Stimulated activated naive CD8-positive, alpha-beta T cell treated with anti-CD3 and anti-CD28 coated beads, Interleukin-15, Interleukin-2, amounts not matched to agents 100 ng/mL and 50 ng/mL, for 24 hours (primary cell): ENCODE measurements around the gene ATAD2B.
"Not testable (repeated sequence)": the region's sequence is repeated elsewhere in the genome, so short reads cannot be mapped to it uniquely, and the experiment has no call there.

Experiments used
- H3K27ac Mint-ChIP-seq: one replicate; pipeline ENCODE4 v1.8.0; 2021; ENCODE audit warnings: mild to moderate bottlenecking, mixed read lengths
- H3K27me3 Mint-ChIP-seq: one replicate; pipeline ENCODE4 v1.8.0; 2021; ENCODE audit warnings: mixed read lengths
- H3K36me3 Mint-ChIP-seq: one replicate; pipeline ENCODE4 v1.8.0; 2021; ENCODE audit warnings: low read depth, mixed read lengths
- H3K4me1 Mint-ChIP-seq: one replicate; pipeline ENCODE4 v1.8.0; 2021; ENCODE audit warnings: low read depth, mixed read lengths
- H3K4me3 Mint-ChIP-seq: one replicate; pipeline ENCODE4 v1.8.0; 2021; ENCODE audit warnings: mild to moderate bottlenecking, mixed read lengths
- H3K9me3 Mint-ChIP-seq: one replicate; pipeline ENCODE4 v1.8.0; 2021; ENCODE audit warnings: mixed read lengths

The ATAD2B gene

DNA sequence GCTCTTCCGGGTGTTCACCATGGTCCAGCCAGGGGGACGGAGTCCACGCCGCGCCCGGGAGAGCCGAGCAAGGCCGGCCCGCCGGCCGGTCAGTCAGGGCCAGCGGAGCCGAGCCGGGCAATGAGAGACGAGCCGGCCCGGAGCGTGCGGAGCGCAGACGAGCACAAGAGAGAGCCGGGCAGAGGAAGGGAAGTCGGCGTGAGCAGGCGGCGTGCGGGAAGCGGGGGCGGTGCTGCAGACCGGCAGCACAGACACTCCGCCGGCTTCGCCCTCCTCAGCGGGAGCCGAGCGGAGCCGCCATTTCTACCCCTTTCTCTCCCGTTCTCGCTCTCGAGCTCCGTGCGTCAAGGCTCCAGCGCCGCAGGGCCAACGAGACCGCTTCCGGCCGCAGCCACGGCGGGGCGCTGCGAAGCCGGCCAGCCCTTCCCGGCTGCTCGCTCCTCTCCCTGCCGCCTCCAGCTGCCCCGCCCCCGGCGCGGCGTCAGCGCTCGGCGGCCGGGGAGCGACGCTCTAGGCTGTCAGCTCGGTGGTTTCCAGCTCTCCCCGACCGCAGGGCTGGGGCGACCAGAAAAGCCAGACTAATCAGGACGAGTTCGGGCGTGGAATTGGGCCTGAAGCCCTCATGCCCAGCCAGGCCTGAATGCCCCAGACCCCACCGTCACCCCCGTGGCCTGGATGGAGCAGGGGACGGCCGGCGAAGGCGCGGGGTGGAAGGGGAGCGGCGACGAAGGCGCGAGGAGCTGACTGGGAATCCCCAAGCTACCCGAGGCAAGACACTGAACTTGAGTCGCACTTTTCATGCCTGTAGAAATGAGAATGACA lies at the start of gene ATAD2B:
Gene ATAD2B (minus strand): TSS at position 374 of the 822 bp plus-strand sequence. CDS start 353 bp downstream, at position 21.
- peak within 1 kb of the TSS; percentile 99 for H3K27ac Mint-ChIP-seq
- no peaks in the 10 kb centered on the region for H3K9me3 Mint-ChIP-seq
- peak within 1 kb of the TSS; percentile 95 for H3K4me3 Mint-ChIP-seq
- H3K27me3 Mint-ChIP-seq, result no peaks in the 10 kb centered on the region
- H3K36me3 Mint-ChIP-seq, result peaks cover 3% of the 10 kb centered on the region
- peaks cover 55% of the 10 kb centered on the region for H3K4me1 Mint-ChIP-seq

DNA sequence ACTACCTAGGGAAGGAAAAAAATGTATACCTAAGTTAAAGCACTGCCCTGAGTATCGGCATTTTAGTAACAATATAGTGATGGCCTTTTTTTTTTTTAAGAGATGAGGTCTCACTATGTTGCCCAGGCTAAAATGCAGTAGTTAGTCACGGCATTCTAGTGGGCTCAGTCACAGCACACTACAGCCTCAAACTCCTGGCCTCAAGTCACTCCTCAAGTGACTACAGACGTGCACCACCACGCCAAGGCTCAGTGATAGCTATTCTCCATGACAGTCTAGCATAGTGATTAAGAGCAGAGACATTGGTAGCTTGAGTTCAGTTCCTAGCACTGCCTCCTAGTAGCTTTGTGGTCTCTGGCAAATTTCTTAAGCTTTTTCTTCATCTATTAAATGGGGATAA lies 40.9 kb upstream of the ATAD2B start:
- Mint-ChIP-seq H3K9me3 (no peaks in the 10 kb centered on the region), H3K27me3 (no peaks in the 10 kb centered on the region), H3K27ac (no peak overlapping the region), H3K4me3 (no peak overlapping the region), H3K36me3 (peaks cover 11% of the 10 kb centered on the region), H3K4me1 (no peaks in the 10 kb centered on the region)

DNA sequence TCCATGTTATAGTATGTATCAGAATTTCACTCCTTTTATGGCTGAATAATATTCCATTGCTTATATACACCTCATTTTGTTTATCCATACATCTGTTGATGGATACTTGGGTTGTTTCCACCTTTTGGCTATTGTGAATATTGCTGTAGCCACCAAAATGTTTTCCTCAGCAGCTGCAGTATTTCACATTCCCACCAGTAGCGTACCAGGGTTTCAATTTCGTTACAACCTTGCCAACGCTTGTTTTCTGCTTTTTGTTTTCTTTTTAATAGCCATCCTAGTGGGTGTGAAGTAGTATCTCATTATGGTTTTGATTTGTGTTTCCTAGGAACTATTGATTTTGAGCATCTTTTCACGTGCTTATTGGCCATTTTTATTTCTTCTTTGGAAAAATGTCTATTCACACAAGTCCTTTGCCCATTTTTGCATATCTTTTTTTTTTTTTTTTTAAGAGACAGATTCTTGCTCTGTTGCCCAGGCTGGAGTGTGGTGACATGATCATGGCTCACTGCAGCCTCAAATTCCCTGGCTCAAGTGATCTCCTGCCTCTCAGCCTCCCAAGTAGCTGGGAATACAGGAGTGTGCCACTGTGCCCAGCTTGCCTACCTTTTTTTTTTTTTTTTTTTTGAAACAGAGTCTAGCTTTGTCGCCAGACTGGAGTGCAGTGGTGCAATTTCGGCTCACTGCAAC lies 27.5 kb upstream of the ATAD2B start:
- H3K36me3 Mint-ChIP-seq, result no peaks in the 10 kb centered on the region
- no peaks in the 10 kb centered on the region for H3K4me1 Mint-ChIP-seq
- no peak overlapping the region for H3K27ac Mint-ChIP-seq
- H3K4me3 Mint-ChIP-seq, result no peak overlapping the region
- H3K27me3 Mint-ChIP-seq, result no peaks in the 10 kb centered on the region
- no peaks in the 10 kb centered on the region for H3K9me3 Mint-ChIP-seq

DNA sequence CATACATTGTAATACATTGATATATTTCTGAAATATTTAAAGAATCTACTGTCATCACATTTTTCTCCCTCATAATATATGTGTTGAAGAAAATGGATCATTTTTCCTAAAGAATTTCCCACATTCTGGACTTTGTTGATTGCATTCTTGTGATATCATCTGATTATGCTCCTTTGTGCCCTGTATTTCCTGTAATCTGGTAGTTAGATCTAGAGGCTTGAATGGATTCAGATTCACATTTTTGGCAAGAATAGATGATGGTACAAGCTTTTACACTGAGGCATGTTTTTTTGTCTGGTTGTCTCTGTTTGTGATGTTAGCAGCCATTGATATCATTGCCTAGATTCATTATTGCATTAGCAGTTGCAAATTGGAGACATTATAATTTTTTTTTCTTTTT lies 26.7 kb upstream of the ATAD2B start:
- Mint-ChIP-seq H3K9me3 (no peaks in the 10 kb centered on the region), H3K27ac (no peak overlapping the region), H3K36me3 (no peaks in the 10 kb centered on the region), H3K27me3 (no peaks in the 10 kb centered on the region), H3K4me1 (no peaks in the 10 kb centered on the region), H3K4me3 (no peak overlapping the region)

DNA sequence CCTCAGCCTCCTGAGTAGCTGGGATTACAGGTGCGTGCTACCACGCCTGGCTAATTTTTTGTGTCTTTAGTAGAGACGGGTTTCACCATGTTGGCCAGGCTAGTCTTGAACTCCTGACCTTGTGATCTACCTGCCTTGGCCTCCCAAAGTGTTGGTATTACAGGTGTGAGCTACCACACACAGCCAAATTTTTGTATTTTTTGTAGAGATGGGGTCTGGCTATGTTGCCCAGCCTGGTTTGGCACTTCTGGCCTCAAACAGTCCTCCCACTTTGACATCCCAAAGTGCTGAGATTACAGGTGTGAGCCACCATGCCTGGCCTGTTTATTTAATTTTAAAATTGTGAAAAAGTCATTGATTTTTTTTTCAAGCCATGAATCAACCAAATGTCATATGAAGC lies 25.6 kb upstream of the ATAD2B start:
- H3K27ac Mint-ChIP-seq, H3K9me3 Mint-ChIP-seq, H3K4me3 Mint-ChIP-seq, H3K4me1 Mint-ChIP-seq, H3K36me3 Mint-ChIP-seq, H3K27me3 Mint-ChIP-seq: not testable (repeated sequence)

DNA sequence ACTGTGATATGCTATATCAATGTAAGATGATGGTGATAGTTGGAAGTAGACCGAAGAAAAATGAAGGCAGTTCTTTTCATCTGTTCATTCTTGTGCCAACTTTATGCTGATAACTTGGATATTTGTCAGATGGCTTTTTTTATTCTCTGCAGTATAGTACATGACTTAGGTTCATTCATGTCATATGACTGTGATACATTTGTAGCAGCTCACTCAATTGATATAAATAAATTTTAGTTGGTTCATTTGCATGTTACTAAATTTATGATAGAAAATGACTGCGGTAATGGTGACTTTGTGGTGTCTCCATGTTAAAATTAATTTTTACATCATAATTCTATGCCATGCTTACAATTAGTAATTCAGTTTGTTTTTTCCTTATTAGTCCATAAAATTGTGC lies 20.4 kb upstream of the ATAD2B start:
- H3K36me3 Mint-ChIP-seq, result peaks cover 9% of the 10 kb centered on the region
- H3K4me1 Mint-ChIP-seq, result peaks cover 3% of the 10 kb centered on the region
- H3K9me3 Mint-ChIP-seq, result no peaks in the 10 kb centered on the region
- H3K27ac Mint-ChIP-seq, result no peak overlapping the region
- H3K27me3 Mint-ChIP-seq, result no peaks in the 10 kb centered on the region
- H3K4me3 Mint-ChIP-seq, result no peak overlapping the region

DNA sequence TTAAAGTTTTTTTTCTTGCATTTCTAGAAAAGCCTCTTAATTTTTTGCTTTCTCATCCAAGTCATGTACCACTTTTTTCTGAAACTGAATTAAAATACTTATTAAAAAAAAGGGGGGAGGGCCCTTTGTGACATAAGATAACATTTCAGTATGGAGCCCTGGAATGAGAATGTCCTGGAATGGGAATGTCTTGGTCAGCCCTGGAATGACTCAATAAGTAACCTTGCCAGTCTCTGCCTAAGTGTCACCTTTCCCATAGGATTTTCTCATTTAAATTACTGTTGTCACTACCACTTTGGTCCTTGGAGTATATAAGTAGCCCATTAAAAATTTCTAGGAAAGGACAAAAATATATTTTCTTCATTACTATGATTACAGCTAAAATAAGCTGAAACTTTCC lies 18.1 kb upstream of the ATAD2B start:
- Mint-ChIP-seq H3K27ac (no peak overlapping the region), H3K36me3 (peaks cover 9% of the 10 kb centered on the region), H3K9me3 (no peaks in the 10 kb centered on the region), H3K27me3 (no peaks in the 10 kb centered on the region), H3K4me3 (no peak overlapping the region), H3K4me1 (peaks cover 17% of the 10 kb centered on the region)

DNA sequence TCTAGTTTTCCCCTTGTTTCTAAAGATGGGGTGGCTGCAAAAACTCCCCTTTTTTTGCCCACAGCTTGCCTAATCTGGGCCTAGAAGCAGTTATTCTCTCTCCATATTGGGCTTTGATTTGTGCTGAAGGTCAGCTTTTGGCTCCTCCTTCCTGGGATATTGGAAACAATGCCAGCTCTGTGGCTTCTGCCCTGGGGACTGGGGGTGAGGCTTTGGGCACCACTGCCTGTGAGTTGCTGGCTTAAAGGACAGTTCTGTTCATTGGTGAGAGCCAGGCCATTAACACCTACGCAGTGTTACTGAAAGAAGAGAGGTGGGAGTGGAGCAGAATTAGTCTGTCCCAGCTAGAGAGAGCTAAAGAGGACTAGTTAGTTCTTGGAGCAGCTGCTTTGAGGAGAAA lies 17.6 kb upstream of the ATAD2B start:
- H3K4me1 Mint-ChIP-seq, result peaks cover 18% of the 10 kb centered on the region
- no peak overlapping the region for H3K4me3 Mint-ChIP-seq
- H3K36me3 Mint-ChIP-seq, result peaks cover 9% of the 10 kb centered on the region
- no peaks in the 10 kb centered on the region for H3K27me3 Mint-ChIP-seq
- no peaks in the 10 kb centered on the region for H3K9me3 Mint-ChIP-seq
- no peak overlapping the region for H3K27ac Mint-ChIP-seq

DNA sequence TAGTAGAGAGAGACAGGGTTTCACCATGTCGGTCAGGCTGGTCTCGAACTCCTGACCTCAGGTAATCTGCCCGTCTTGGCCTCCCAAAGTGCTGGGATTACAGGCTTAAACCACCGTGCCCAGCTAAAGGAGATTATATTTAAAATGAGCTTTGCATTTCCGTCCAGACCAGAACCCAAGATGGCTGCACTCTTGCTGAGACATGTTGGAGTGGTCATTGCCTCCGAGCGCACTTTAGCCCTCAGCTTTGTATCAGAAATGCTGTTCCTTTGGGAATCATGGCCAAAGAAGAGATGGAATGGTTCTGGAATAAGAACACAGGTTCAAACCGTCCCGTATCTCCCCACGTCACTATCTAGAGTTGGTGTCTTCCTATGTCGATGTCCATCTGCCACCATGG lies 16.7 kb upstream of the ATAD2B start:
- Mint-ChIP-seq H3K27ac (no peak overlapping the region), H3K27me3 (peaks cover 7% of the 10 kb centered on the region), H3K4me1 (peaks cover 26% of the 10 kb centered on the region), H3K4me3 (no peak overlapping the region), H3K9me3 (no peaks in the 10 kb centered on the region), H3K36me3 (peaks cover 9% of the 10 kb centered on the region)

DNA sequence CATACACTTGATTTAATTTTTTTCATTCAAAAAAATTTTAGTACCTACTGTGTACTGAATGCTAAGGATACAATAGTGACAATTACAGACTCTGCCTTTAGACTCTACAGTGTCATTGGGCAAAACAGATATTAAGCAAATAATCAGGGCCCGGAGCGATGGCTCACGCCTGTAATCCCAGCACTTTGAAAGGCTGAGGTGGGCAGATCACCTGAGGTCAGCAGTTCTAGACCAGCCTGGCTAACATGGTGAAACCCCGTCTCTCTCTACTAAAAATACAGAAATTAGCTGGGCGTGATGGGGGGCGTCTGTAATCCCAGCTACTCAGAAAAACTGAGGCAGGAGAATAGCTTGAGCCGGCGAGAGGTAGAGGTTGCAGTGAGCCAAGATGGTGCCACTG lies 14.7 kb upstream of the ATAD2B start:
- H3K4me3 Mint-ChIP-seq, result no peak overlapping the region

DNA sequence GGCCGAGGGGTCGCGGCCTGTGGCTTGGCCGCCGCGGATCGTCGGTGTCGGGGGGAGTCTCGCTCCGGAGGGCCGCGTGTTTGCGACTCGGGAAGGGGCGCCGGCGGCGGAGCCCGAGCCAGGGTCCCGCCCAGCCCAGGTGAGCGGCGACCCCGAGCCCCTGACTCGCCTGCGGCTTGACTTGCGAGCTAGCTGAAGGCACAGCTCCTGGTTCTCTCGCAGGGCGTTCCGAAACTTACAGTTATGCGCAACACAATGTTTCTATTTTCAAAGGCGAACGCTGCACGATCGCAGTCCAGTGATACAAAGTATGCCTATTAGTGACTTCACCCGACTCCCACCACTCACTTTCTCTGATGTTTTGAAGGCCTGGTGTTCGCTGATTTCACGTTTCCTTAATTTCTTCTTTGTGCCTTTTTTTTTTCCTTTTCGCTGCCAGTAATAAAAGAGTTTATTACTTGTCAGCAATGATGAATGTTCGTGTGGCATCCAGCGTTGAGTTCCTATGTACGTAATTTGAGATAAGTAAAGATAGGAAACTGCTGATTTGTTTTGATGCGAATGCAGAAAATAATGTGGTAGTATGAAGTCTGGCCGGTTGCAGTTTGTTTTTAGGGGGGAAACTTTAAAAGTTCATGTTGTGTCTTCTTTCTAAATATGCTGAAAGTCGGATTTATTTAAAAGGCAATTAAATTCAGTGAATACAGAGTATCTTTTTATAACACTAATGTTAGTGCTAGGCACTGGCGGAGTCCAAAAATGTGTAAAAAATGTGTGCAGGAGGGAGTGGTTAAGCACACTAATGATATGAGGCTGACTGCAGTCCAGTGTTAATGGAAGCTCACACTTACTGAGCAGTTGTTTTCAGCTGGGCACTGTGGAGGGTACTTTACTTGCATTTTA lies 14.0 kb upstream of the ATAD2B start:
- no peaks in the 10 kb centered on the region for H3K9me3 Mint-ChIP-seq
- peaks cover 9% of the 10 kb centered on the region for H3K36me3 Mint-ChIP-seq
- H3K4me1 Mint-ChIP-seq, result peaks cover 26% of the 10 kb centered on the region
- H3K4me3 Mint-ChIP-seq, result peak overlapping the region; percentile 86
- H3K27me3 Mint-ChIP-seq, result peaks cover 7% of the 10 kb centered on the region
- peak overlapping the region; percentile 64 for H3K27ac Mint-ChIP-seq

More for the DNA sequence above, 14.7 kb upstream of the ATAD2B start:
- Mint-ChIP-seq H3K9me3 (no peaks in the 10 kb centered on the region), H3K27me3 (peaks cover 7% of the 10 kb centered on the region), H3K36me3 (peaks cover 9% of the 10 kb centered on the region), H3K4me1 (peaks cover 26% of the 10 kb centered on the region), H3K27ac (no peak overlapping the region)

DNA sequence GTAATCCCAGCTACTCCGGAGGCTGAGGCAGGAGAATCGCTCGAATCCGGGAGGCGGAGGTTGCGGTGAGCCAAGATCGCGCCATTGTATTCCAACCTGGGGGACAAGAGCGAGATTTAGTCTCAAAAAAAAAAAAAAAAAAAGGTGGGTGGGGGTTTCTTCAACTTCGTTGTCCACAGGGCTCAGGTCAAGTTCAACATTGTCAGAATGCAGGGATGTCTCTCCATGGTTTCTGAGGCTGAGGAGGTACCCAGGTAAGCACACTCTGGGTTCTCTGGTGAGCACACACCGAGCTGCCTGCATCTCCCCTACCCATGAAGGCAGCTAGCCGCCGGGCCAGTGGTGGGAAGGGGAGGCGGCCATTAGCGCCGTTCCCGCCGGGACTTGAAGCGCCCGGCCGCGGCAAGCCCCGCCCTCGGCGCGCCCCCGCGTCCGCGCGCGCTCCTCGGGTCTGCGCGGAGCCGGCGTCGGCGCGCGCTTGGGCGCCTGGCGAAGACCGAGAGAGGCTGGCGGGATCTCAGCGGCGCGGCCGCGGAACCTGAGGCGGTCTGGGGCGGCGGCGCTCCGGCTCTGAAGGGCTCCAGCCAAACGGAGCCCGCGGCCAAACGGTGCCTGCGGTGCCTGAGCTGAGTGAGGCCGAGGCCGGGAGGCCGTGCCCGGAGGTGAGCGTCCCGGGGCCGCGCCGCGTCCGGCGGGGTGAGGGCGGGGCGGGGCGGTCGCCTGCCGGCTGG lies 13.2 kb upstream of the ATAD2B start, which contains the start of gene UBXN2A:
Gene UBXN2A (plus strand): TSS at position 477 of the 731 bp plus-strand sequence. CDS start 17,852 bp downstream, outside the sequence.
- Mint-ChIP-seq H3K27me3 (peaks cover 7% of the 10 kb centered on the region), H3K4me1 (peaks cover 26% of the 10 kb centered on the region), H3K9me3 (no peaks in the 10 kb centered on the region), H3K27ac (peak within 1 kb of the TSS; percentile 86), H3K4me3 (peak within 1 kb of the TSS; percentile 86), H3K36me3 (peaks cover 9% of the 10 kb centered on the region)

DNA sequence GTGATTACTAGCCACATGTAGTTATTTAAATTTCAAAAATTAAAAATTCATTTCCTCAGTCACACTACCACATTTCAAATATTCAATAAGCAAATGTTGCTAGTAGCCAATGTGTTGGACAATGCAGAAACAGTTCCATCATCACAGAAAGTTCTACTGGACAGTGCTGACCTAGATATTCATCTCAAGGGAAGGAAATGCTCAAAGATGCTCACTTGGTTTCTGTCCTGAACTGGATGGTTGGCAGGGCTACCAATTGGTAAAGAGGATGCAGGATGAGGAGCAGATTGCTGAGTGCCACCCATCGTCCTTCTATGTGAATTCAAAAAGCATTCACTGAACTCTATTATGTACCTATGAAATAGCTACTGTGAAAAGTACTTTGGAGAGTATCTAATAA lies 7.3 kb upstream of the ATAD2B start:
- Mint-ChIP-seq H3K4me3 (no peak overlapping the region), H3K9me3 (no peaks in the 10 kb centered on the region), H3K36me3 (peaks cover 3% of the 10 kb centered on the region), H3K27me3 (peaks cover 4% of the 10 kb centered on the region), H3K27ac (no peak overlapping the region), H3K4me1 (peaks cover 5% of the 10 kb centered on the region)

DNA sequence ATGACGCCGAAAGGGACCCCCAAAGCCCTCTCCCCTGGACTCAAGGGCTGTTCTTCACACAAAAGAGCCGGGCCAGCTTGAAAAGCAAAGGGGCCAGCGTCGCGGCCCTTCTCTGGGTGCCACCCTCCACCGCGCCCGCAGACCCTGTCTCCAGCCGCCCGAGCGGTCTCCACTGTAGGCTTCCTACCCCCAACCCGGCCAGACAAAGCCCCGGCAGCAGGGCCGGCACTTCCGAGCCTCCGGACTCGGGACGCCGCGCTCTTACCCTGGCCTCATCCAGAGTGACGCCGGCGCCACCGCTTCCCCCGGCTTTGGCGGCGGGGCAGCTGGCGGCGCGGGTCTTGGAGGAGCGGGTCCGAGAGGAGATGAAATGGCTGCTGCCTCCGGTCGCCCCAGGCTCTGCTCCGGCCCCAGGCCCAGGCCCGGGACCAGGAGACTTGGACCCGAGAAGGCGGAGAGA lies 603 bp downstream of the ATAD2B start:
- no peaks in the 10 kb centered on the region for H3K27me3 Mint-ChIP-seq
- peaks cover 3% of the 10 kb centered on the region for H3K36me3 Mint-ChIP-seq
- peak overlapping the region; percentile 99 for H3K27ac Mint-ChIP-seq
- peaks cover 62% of the 10 kb centered on the region for H3K4me1 Mint-ChIP-seq
- H3K9me3 Mint-ChIP-seq, result no peaks in the 10 kb centered on the region
- peak overlapping the region; percentile 95 for H3K4me3 Mint-ChIP-seq
